ENCODE data around the gene TSPAN16.

GRCh38 chr19:11342429-11342828 is 46.5 kb downstream of the TSPAN16 start:
- TF ChIP-seq, protein P1, sequence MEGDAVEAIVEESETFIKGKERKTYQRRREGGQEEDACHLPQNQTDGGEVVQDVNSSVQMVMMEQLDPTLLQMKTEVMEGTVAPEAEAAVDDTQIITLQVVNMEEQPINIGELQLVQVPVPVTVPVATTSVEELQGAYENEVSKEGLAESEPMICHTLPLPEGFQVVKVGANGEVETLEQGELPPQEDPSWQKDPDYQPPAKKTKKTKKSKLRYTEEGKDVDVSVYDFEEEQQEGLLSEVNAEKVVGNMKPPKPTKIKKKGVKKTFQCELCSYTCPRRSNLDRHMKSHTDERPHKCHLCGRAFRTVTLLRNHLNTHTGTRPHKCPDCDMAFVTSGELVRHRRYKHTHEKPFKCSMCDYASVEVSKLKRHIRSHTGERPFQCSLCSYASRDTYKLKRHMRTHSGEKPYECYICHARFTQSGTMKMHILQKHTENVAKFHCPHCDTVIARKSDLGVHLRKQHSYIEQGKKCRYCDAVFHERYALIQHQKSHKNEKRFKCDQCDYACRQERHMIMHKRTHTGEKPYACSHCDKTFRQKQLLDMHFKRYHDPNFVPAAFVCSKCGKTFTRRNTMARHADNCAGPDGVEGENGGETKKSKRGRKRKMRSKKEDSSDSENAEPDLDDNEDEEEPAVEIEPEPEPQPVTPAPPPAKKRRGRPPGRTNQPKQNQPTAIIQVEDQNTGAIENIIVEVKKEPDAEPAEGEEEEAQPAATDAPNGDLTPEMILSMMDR (conservative IDR thresholded peaks at IDR 0.05; ENCODE audit: low read length): no peak
- no peak for TF ChIP-seq EZH2phosphoT487 (IDR thresholded peaks at IDR 0.05; ENCODE audit: borderline replicate concordance, low read depth, low read length)

Data from OCI-LY7 (cell line).